GM21723 (cell line): ENCODE results near the gene STXBP3.
A peak's percentile ranks its signal among the peaks of the same experiment; 100 is the strongest.
"Not testable (repeated sequence)": the region's sequence is repeated elsewhere in the genome, so short reads cannot be mapped to it uniquely, and the experiment has no call there.

Experiments used
- ATAC-seq: cut with Tn5 transposase; IDR thresholded peaks from one replicate; pipeline ENCODE4 v1.9.1; 2021; ENCODE audit warnings: mild to moderate bottlenecking, moderate library complexity; ENCODE audit not compliant: unreplicated experiment

Gene STXBP3

GRCh38 chr1:108746382-108747170 lies at the start of gene STXBP3:
STXBP3 (plus strand) TSS chr1:108746674; CDS start chr1:108746738, 64 bp downstream.
- ATAC-seq = peak; percentile 88

- no peak for ATAC-seq
These were observed 46.8 kb upstream of the STXBP3 start for GRCh38 chr1:108699375-108700332.

- ATAC-seq = no peak
These were observed 45.2 kb upstream of the STXBP3 start for GRCh38 chr1:108701176-108701849.

- ATAC-seq = not testable (repeated sequence)
These were observed 44.4 kb upstream of the STXBP3 start for GRCh38 chr1:108702109-108702508.

- ATAC-seq = no peak
These were observed 42.5 kb upstream of the STXBP3 start for GRCh38 chr1:108703939-108704338.

GRCh38 chr1:108704496-108704895 lies 42.0 kb upstream of the STXBP3 start:
- no peak for ATAC-seq

- no peak for ATAC-seq
These were observed 39.8 kb upstream of the STXBP3 start for GRCh38 chr1:108706643-108707042.

GRCh38 chr1:108708691-108709660 lies 37.5 kb upstream of the STXBP3 start:
- ATAC-seq = no peak

- ATAC-seq = no peak
These were observed 33.8 kb upstream of the STXBP3 start, which contains the start of gene FNDC7 for GRCh38 chr1:108712606-108713150. FNDC7 (plus strand) TSS chr1:108712908; CDS start chr1:108712934, 26 bp downstream.

- no peak for ATAC-seq
These were observed 30.5 kb upstream of the STXBP3 start for GRCh38 chr1:108715932-108716331.

- no peak for ATAC-seq
These were observed 29.8 kb upstream of the STXBP3 start for GRCh38 chr1:108716437-108717230.

GRCh38 chr1:108717774-108718316 lies 28.6 kb upstream of the STXBP3 start:
- no peak for ATAC-seq

- no peak for ATAC-seq
These were observed 27.4 kb upstream of the STXBP3 start for GRCh38 chr1:108718927-108719655.

- no peak for ATAC-seq
These were observed 26.6 kb upstream of the STXBP3 start for GRCh38 chr1:108719656-108720435.

- ATAC-seq = no peak
These were observed 24.2 kb upstream of the STXBP3 start for GRCh38 chr1:108722292-108722691.

- ATAC-seq = no peak
These were observed 20.6 kb upstream of the STXBP3 start for GRCh38 chr1:108725906-108726305.

GRCh38 chr1:108728327-108728923 lies 18.0 kb upstream of the STXBP3 start:
- no peak for ATAC-seq
